GM03348 (cell line): ENCODE data around the gene TUBE1.

Source experiments
- DNase-seq: peaks from one replicate; pipeline ENCODE4 v3.0.0; 2012; ENCODE audit warnings: low spot score

TUBE1 gene

GRCh38 chr6:112033791-112034615 lies 53.3 kb downstream of the TUBE1 start:
- DNase-seq, result no peak

DNA sequence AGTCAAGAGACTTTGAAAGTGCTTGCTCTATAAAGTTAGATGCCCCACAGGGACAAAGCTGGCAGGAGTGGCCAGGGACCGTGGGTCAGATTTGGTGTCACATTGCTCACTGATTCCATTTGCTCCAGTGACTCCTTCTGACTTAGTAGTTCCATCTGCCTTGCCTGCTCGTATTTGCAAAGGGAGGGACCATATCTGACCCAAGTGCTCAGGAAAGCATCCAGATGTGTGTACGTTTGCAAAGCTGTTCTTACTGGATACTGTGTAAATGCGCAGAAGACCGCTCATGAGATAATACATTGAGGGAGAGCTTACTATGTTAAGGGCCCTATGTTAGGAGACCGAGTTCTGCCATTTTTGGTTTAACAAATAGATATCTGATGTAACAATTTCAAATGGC lies 54.6 kb downstream of the TUBE1 start:
- DNase-seq, result no peak

DNA sequence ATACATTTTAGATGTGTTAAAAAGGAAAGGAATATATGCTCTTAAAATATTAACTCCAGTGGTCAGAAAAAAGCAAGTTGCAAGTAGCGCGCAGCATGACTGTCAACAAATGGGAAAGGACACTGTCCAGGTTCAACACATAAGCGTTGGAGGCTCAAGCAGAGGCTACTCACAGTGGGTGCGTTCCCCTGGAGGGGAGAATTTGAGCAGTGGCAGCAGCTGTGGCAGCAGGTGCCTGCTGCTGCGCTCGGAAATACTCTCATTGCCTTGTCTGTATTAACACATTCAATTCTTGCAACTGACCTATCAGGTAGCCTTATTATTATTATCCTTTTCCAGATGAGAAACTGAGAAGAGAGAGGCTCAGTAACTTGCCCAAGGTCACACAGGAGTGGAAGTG lies 55.3 kb downstream of the TUBE1 start:
- DNase-seq, result no peak

- DNase-seq, result no peak
Measured at GRCh38 chr6:112030961-112031660, 56.2 kb downstream of the TUBE1 start.

DNA sequence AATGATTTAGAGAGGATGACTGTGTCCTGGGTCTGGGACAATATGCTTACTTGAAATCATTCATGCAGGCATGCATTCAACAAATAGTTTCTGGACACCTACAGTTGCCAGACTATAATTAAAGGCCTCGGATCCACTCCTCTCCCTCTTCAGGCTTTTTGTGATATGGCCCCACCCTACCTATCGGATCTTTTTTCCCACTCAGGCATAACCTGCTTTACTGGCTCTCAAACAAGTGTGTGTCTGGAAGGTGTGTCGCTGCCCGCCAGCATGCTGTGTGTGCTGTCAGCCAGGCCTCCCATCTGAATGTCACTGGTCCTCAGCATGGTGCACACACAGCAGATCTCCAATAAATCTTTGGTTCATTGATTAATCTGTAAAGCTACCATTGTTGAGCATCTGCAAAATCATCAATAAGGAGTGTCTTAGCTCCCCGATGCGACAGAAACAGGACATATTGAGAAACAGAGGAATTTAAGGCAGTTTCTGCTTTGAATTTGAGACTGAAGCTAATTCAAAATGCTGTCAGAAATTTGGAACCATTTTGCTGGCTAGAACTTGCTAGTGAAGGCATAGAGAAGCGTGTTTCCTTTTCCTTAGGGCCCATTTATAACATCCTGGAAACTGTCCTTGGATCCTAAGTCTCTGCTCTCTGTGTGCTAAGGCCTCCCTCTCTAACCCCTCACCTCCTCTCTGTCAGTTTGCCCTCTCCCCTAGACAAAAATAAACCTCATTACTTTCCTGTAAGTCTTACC lies 56.9 kb downstream of the TUBE1 start:
- no peak for DNase-seq

DNA sequence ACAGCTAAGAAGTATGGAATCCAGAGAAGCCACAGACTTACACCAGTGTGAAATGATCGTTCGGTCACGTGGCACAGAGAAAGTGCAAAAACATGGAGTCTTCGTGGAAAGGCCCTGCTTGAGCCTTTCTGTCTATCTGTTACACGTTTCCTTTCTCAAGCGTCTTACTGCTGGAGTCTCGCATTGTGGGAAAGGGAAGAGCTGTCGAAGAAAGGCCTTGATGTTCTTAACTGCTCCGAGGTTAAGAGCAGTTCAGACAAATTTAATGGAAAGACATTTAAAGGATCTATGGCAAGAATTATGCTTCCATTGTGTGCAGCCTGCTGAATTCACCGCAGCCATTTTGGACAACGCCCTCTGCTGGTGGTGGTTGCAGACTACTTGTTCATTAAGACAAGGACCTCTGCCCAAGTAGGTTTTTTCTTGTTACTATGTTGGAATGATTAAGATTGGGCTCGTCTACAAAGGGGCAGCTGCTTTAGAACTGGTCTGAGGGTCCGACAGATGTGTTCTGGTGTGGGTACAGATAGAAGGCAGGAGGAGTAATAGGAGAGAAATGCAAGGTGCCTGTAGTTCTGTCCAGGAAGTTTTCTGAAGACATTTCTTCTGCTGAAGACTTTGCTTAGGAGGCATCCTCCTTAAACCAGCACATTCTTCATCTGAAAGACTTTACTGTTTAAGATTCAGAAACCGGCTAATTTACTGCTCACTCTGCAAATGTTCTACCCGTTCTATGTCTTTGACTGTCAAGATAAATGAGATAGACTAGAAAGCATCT lies 58.0 kb downstream of the TUBE1 start:
- DNase-seq, result peak; percentile 37

GRCh38 chr6:112027942-112028674 lies 59.2 kb downstream of the TUBE1 start:
- peak; percentile 17 for DNase-seq

- DNase-seq, result no peak
Measured at GRCh38 chr6:112026933-112027332, 60.3 kb downstream of the TUBE1 start.

DNA sequence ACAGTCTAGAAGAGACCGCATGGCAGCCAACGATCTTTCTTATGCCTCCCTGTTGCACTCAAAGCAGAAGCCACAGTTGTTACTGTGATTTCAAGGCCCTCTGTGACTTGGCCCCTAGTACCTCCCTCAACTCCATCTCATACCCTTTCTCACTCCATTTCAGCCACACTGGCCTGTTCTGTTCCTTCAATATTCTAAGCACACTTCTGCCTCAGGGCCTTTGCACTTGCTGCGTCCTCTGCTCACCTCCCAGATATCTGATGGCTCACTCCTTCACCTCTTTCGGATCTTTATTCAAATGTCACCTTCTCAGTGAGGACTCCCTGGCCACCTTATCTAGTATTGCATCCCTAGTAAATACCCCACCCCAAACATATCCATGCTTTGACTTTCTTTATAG lies 62.8 kb downstream of the TUBE1 start:
- DNase-seq, result no peak

GRCh38 chr6:112022749-112023148 lies 64.5 kb downstream of the TUBE1 start:
- no peak for DNase-seq

DNA sequence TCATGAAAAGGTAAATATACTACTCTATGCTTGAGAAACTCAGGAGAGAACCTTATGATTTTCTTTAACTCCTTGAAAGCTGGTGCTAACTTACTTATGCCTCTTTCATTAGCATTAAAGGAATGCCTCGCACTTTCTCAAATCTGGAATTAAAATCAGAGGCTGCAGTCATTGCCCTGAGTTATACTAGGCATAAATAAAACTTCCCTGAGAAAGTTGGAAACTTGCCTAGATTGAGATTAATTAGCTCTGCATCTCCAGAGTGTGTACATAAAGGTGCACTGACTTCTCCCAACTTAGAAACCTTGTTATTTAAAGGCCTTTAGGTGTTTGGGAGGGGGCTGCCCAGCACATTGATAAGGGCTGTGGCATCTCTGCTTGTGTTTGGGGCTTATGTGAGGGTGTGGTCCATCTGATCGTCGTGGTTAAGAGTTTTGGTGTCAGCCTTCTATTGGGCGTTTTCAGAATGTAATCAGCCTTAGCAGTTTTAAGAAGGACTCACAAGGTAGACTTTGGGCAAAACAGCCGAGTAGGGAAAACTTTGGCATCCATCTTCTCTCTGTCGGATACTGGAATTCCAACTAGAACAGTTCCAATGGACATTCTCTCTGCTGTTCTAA lies 65.5 kb downstream of the TUBE1 start:
- no peak for DNase-seq
